ENCODE measurements around the gene WRAP53. TPM values are rescaled to one million over a fixed set of nuclear protein-coding genes. Genes with fewer than 3 reads are reported as not detected.
A peak's percentile ranks its signal among the peaks of the same experiment; 100 is the strongest.

WRAP53 gene
- polyA plus RNA-seq, 3 donors = 12.8 to 13.6 (median 13.1) TPM

DNA sequence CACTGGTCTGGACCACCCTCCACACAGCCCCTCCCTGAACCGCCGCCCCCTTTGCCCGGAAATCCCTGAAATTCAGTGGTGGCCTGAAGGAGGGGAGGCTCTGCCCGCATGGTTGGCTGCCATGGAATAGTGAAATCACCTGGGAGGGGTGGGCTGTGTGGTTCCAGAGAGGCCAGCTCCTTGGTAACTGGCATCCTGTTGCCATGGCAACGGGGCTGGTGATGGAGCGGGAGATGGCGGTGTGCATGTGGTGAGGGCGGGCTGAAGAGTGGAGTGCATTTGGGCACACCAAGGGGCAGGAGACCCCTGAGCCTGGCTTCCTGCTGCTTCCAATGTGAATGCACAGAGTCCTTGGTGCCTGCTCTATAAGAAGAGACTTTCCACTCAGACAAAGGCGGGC, 19.2 kb downstream of the WRAP53 start:
- no peak for DNase-seq (ENCODE audit: low read depth in 3 of 3, low spot score in 2 of 3)

DNA sequence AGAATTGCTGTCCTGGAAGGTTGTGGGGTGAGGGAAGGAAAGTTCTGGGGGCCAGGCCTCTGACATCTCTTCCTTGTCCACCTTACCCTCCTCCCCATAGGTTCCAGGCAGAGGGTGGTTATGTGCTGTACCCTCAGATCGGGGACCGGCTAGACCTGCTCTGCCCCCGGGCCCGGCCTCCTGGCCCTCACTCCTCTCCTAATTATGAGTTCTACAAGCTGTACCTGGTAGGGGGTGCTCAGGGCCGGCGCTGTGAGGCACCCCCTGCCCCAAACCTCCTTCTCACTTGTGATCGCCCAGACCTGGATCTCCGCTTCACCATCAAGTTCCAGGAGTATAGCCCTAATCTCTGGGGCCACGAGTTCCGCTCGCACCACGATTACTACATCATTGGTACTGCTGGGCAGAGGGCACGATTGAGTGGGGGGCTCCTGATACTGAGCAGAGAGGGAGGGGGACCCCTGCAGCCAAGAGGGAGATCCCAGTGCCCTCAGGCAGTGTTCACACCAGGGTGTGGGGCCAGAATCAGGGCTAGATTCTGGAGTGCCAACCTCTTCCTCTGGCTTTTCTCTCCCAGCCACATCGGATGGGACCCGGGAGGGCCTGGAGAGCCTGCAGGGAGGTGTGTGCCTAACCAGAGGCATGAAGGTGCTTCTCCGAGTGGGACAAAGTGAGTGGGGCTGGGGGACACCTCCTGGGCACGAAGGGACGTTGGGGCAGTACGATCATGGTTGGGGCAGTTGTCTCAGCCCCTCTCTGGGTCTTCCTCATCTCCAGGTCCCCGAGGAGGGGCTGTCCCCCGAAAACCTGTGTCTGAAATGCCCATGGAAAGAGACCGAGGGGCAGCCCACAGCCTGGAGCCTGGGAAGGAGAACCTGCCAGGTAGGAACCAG, 19.8 kb downstream of the WRAP53 start:
- no peak for DNase-seq (ENCODE audit: low read depth in 3 of 3, low spot score in 2 of 3)

DNA sequence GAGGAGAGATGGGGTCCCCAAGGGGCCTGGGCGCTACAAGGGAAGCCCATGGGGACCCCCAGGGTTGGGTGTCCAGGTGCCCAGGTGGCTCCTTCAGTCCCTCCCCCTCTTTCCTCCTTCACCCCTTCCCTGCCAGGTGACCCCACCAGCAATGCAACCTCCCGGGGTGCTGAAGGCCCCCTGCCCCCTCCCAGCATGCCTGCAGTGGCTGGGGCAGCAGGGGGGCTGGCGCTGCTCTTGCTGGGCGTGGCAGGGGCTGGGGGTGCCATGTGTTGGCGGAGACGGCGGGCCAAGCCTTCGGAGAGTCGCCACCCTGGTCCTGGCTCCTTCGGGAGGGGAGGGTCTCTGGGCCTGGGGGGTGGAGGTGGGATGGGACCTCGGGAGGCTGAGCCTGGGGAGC, 20.8 kb downstream of the WRAP53 start:
- no peak for DNase-seq (ENCODE audit: low read depth in 3 of 3, low spot score in 2 of 3)

DNA sequence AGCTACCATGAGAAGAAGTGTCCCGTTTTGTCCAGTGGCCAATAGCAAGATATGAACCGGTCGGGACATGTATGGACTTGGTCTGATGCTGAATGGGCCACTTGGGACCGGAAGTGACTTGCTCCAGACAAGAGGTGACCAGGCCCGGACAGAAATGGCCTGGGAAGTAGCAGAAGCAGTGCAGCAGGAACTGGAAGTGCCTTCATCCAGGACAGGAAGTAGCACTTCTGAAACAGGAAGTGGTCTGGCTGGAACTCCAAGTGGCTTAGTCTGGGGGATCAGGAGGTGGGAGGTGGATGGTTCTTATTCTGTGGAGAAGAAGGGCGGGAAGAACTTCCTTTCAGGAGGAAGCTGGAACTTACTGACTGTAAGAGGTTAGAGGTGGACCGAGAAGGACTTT, 22.0 kb downstream of the WRAP53 start:
- no peak for DNase-seq (ENCODE audit: low read depth in 3 of 3, low spot score in 2 of 3)

DNA sequence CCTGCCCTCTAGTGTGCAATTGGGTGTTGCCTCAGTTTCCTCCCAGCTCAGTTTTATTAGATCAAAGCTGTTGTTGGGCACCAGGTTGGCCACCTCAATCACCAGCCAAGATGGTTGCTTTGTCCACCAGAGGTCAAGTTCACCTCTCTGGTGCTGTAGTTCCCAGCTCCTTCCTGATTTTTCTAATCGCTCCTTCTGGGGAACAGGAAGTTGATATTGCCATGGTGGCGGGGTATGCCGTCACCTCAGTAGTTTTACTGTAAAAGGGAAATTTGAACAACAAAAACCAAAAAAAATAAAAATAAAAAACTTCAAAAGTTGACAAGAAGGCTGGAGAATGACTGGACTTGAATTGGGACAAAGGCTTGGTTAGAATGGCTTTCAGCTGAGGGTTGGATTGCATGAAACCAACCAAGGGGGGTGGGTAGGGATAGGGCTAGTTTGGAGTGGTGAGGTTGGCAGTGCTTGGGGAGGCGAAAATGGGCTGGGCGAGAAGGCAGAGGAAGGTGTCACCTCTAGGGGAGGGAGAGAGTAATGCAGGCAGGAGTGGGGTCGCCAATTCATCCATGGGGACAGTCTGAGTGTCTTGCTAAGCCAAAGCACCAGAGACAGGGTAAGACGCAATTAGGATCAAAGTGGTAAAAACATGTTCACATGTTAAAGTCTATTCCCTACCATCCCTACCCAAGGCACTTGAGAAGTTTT, 22.9 kb downstream of the WRAP53 start:
- DNase-seq (ENCODE audit: low read depth in 3 of 3, low spot score in 2 of 3) = no peak

DNA sequence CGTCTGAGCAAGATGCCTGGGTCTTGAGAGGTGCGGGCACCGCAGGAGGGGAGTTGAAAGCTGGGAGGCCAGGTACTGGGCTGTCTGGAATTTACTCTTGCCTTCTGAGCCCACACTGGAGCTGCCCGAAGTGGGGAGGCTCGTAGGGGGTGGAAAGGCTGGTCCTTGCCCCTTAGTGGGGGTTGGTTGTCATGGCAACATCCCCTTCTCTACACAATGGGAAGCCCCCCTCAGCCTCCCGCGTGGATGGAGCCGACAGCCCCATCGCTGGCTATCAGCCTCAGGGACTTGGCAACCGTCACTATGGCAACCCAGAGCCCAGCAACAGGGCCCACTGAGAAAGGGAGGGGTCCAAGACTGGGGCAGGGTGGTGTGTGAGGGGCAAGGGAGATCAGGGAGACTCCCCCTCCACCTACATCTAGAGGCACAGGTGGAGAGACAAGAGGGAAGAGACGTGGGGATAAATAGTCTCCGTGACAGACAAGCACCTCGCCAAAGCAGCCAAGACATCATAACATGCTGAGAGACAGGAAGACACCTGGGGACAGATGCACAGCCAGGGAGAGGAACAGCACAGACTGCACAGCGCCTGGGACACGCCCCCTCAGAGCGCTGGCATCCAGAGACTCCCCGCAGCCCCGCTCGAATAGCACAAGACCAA, 24.0 kb downstream of the WRAP53 start:
- DNase-seq (ENCODE audit: low read depth in 3 of 3, low spot score in 2 of 3) = no peak

DNA sequence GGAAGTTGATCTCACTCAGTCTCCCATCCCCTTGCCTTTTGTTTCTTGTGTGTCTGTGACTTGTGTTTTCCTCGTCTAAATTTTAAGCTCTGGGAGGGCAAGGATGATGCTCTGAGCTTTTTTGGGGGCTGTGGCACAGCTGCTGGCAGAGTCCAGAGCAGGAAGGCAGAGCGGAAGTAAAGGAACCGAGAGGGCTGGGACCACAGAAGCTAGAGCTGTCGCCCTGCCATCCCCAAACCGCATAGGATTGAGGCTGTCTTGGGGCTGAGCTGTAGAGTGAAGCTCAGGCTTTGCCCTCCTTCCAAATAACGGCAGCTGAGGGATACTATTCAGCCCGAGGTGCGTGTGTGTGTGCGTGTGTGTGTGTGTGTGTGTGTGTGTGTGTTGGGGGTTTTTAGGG, 25.5 kb downstream of the WRAP53 start:
- DNase-seq (ENCODE audit: low read depth in 3 of 3, low spot score in 2 of 3) = no peak

DNA sequence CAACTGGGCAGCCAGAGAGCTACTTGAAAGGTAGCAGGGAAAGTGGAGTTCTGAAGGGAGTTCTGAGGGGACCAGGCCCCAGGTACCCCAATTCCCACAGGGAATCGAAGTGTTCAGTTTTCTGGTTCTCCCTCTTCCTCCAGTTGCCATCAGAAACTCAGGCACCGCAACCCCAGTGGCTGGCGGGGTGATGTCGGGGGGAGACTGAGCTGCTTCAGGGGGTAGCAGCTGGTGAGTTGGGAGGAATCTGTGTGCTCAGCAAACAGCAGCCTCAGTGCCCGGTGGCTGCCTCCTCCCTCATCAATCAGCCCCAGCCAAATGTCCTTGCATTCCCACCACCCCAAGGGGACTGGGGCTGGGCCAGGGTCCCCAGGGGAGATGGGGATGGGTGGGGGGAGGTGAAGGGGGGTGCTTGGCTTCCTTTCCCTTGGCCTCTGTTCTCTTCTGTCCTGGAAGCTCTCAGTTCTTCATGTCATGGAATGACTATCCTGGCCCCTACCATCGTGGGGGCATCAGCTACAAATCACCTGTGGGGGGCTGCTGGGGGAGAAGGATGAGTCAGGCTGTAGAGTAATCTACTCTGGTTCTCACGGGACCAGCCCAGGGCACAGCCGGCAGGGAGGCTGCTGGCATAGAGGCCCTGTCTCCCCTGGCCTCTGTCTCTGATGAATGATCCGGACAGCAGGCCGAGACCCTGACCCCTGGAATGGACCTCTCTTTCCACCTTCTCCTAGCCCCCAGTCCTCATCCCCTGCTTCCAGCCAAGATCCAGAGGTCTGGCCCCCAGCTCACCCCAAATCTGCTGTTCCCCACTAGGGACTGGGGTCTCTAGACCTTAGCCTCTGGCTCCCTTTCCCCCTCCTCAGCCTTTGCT, 26.7 kb downstream of the WRAP53 start:
- DNase-seq (ENCODE audit: low read depth in 3 of 3, low spot score in 2 of 3) = no peak

DNA sequence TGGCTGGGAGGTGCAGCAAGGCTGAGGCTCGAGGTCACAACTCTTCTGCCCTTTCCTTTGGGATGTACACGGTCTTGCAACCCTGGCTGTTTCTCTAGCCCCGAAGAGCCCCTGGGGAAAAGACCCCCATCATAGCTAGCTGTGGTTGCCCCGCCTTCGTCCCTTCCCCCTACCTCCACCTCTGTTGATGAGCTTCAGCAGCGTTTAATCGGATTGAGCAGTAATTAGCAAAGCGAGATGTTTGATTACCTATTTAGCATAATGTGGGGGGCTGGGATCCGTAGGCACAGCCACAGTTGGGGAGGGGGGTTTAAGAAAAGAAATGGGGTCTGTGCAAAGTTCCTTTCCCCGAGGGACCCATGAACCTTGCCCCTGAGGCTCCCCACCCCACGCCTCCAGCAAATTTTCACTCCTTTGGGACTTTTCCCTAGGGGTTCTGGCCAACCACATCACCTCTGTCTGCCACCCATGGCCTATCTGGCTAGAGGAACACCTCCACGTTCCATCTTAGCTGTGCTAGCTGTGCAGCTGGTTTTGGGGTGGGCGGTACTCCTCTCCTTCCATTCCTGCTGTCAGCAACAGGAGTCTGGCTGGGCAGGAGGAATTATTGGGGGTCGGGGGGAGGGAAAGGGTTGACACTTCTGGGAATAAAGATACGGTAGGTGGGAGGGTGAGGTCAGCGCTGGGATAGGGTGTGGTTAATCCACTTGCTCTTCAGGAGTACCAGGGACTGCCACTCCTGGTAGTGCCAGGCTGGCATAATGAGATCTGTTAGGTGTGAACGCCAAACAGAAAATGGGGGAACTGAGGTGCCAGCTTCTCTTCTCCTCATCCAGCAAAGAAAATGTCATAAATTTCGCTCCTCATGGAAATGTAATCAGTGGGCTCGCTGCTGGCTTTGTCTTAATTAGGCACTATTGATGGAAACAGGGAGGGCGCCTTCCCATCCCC, 27.9 kb downstream of the WRAP53 start:
- DNase-seq (ENCODE audit: low read depth in 3 of 3, low spot score in 2 of 3) = peak in 1 of 3 donors; percentile 12

DNA sequence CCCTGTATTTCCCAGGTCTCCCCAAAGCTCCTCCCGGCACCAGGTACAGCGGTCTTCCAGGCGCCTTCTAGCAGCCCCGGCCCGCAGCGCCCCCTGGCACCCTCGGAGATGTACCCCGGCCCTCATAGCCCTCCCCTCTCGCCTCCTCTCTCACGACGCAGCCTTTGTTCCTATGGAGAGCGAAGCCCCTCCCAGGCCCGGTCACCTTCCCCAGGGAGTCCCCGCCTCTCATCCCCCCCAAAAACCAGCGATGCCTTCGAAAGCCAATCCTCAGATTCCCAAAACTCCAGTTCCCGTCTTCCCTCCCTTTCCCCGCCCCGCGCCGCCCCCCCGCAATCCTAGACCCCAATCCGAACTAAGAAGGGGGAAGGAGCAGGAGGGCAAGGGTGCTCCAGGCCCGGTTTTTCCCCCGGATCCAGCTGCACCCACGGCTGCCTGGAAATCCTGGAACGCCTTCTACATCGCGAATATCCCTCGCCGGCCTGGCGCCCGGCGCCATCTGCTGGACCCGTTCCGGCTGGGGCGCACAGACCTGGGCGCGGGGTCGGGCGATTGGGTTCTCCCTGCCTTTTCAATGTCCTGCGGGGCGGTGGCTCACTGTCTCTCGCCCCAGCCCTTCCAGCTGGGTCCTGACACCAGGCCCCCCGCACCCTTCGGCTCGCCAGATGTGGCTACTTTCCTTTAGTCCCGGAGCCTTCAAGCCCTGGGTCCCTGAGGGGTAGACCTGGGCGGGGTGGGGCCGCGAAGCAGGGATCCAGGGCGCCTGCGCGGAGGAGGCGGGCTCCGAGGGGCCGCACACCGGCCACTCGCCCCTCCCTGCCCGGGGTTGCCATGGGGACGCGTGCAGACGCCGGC, 28.9 kb downstream of the WRAP53 start, which contains the start of gene DNAH2:
DNAH2 (plus strand) TSS at position 844 of the 855 bp plus-strand sequence. CDS start 1,991 bp downstream, outside the sequence.
- DNase-seq (ENCODE audit: low read depth in 3 of 3, low spot score in 2 of 3) = peak; percentile 71 to 90 (median 88)

DNA sequence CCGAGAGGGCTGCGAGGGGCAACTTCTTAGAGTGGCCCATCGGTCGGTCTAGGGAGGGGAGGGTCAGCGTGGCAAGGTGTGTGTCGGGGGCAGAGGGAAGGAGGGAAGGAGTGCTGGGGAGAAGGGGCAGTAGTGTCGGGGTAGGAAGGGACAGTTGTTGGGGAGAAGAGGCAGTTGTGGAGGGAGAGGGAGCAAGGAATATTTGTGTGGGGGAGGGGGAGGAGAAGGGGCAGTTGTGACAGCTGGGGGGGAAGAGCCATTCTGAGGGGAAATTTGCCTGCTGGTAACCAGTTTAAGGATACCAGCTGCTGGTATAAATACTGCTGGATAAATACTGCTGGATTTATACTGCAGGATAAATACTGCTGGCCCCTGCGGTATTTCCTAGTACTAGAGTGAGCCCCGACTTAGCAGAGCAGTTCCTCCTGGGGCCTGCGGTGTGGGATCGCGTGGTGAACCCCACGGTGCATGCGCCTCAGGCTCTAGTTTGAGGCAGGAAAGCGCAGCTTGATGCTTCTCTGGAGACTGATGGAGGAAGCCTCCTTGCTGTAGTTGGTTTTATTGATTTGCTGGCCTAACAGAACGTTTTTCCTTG, 29.6 kb downstream of the WRAP53 start:
- DNase-seq (ENCODE audit: low read depth in 3 of 3, low spot score in 2 of 3) = no peak

DNA sequence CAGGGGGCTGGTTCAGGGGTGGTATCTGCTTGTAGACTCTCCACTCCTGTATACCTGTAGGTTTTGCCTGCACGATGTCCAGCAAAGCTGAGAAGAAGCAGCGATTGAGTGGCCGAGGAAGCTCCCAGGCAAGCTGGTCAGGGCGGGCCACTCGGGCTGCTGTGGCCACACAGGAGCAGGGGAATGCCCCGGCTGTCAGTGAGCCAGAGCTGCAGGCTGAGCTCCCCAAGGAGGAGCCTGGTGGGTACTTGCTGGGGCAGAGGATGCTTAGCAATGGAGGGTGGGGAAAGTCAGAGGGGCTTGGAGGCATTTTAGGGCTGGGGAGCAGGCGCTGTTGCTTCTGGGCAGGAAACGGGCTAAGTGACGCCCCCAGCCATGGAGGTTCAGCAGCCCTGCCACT, 31.4 kb downstream of the WRAP53 start:
- no peak for DNase-seq (ENCODE audit: low read depth in 3 of 3, low spot score in 2 of 3)

DNA sequence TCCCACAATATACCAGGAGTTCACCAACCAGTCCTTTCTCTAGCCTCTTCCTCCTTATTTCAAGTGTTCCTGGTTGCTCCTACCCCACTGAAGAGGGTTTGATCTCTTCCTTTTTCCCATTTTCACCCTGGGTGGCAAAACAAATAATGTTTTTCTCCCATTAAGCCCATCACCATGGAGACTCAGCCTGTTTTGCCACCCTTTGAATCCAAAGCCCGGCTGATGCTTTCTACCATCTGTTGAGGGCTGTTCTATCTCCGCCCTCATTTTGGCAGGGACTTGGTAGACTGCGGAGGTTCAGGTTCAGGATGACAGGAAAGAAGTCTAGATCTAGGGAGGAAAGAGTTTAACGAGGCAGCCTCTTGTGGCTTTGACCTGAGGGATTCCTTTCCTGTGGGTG, 31.8 kb downstream of the WRAP53 start:
- no peak for DNase-seq (ENCODE audit: low read depth in 3 of 3, low spot score in 2 of 3)

DNA sequence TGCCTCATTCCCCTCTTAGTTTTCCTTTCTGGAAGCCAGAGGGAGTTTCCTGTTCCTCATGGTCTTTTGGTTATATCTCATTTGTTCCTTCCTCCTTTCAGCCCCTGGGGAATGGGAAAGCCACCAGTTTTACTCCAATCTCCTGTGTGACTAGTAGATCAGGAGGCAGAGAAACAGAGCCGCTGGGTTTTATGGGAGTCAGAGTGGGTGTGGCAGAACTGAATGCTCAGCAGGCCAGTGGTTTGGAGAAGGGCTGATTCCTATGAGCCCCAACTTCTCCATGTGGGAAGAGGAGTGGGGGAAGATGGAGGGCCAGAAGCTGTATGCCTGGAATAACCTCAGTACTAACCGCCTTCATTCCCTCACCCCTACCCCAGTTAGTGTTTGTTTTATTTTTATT, 33.3 kb downstream of the WRAP53 start:
- DNase-seq (ENCODE audit: low read depth in 3 of 3, low spot score in 2 of 3) = no peak

DNA sequence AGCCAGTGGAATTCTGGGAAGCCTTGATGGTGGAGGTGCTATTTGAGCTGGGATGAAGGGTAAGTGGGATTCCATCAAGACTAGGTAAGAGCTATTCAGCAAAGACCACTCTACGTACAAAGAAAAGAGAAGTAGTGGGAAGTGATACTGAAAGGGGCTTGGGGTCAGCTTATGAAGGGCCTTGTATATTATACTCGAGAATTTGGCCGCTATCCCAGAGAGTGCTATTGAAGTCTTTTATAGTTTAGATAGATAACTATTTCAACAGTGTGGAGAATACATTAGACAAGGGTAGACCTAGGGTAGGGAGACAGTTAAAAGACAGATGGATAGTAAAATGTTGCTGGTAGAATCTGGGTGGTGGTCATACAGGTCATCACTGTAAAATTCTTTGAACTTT, 39.6 kb downstream of the WRAP53 start:
- DNase-seq (ENCODE audit: low read depth in 3 of 3, low spot score in 2 of 3) = no peak

DNA sequence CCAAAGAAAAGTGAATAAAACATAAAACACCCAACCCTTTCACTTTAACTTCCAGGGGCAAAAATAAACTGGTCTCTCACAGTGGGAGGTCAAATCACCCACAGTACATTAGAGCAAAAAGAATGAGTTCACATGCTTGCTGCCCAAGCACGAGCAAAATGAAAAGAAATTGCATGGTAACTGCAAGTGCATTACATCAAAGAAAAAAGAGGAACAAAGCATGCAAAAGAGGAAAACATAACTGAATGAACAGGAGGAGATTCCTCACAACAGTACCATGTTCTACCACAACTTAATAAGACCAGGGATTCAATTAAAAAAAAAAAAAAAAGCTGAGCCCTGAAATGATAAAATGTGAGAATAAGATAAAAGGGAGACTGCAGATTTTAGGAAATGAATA, 41.5 kb downstream of the WRAP53 start:
- no peak for DNase-seq (ENCODE audit: low read depth in 3 of 3, low spot score in 2 of 3)

DNA sequence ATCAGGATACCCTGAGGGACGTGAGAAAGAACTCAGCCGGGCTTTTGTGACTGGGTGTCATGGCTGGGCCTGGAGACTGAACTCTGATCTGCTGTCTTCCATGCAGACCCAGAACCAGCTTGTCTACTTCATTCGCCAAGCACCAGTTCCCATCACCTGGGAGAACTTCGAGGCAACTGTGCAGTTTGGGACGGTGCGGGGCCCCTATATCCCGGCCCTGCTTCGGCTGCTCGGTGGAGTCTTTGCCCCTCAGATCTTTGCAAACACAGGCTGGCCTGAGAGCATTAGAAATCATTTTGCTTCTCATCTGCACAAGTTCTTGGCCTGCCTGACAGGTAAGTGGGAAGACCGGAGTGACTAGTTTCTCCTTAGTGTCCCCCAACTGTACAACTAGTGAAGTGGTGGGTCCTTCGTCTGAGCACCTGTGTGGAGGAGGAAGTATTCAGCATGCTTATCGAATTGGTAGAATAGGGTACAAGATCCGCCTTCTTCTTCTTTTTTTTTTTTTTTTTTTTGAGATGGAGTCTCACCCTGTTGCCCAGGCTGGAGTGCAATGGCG, 44.8 kb downstream of the WRAP53 start:
- no peak for DNase-seq (ENCODE audit: low read depth in 3 of 3, low spot score in 2 of 3)

DNA sequence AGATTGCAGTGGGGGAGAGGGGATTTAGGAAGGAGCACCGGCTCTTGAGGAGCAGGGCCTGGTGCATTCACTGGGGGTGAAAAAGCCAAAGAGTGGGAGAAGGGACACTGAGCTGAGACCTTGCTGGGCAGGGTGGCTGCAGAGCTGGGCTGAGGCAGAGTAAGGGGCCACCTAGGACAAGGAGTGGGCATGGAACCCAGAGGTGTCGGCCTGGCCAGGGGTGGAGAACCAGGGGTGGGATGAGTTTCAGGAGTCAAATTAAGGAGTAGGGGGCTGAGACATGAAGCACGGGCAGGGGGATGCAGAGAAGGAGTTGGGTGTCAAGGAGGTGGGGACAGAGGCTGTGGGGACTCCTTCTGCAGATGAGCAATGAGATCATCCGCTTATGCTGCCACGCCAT, 49.3 kb downstream of the WRAP53 start:
- DNase-seq (ENCODE audit: low read depth in 3 of 3, low spot score in 2 of 3) = no peak
